K562 (cell line): ENCODE measurements around the gene SOS2. TPM values are rescaled to one million over a fixed set of nuclear protein-coding genes. Genes with fewer than 3 reads are reported as not detected.

Experiments
- polyA plus RNA-seq, 8 experiments: library from polyadenylated mRNA; depleted of rRNA in 4 of 8; stranded (reverse) in 5 of 8; unstranded in 3 of 8; fragments of >200 nt; fragmentation: Nextera tagmentation in 2 of 8; fragmentation: Illumina TruSeq in 1 of 8; extraction: Ambion mirVana in 2 of 8; extraction: Trizol in 1 of 8; gene quantifications; 2 replicates each; pipeline versions ENCODE4 v1.2.1 to v1.2.3, GENCODE V29; 2011 to 2014; ENCODE audit warnings: inconsistent platforms in 1 of 8, missing spikeins in 1 of 8
- small RNA-seq: library from RNA; depleted of rRNA; stranded (forward); fragments of <200 nt; gene quantifications from one replicate; pipeline ENCODE3, GENCODE V24; 2014
- total RNA-seq, 7 experiments: library from RNA; depleted of rRNA in 6 of 7; stranded (reverse); fragments of >200 nt in 6 of 7; fragmentation: Illumina TruSeq in 2 of 7; extraction: Trizol in 2 of 7; gene quantifications; 2 replicates each; pipeline versions ENCODE4 v1.2.1 to v1.2.3, GENCODE V29; 2011 to 2021; ENCODE audit warnings: low replicate concordance in 1 of 7

SOS2 gene
- total and polyA plus RNA-seq, 9 of the 15 experiments (the other 6 are each of a cell fraction or from before 2014, with no cell fraction given), result 2.2 to 13.1 (median 10.5) TPM

Small RNA genes within 50 kb of the gene (small RNA-seq; reads per million reads assigned to genes)
- not detected for gene RF00019

Other genes with a start within 250 kb of the SOS2 start
- 3.7 and 5.1 TPM in 2 replicates for gene VCPKMT, start 115.0 kb downstream of the SOS2 start, total RNA-seq (2014; rRNA removed)
- 6.9 and 7.2 TPM in 2 replicates for gene VCPKMT, start 115.0 kb downstream of the SOS2 start, total RNA-seq (2014; rRNA removed; fragmentation: Illumina TruSeq; extraction: Trizol)
- gene VCPKMT, start 115.0 kb downstream of the SOS2 start, total RNA-seq (2015; rRNA removed; fragmentation: Illumina TruSeq; extraction: Trizol), result 6.3 and 6.7 TPM in 2 replicates
- 7.1 and 7.4 TPM in 2 replicates for gene VCPKMT, start 115.0 kb downstream of the SOS2 start, total RNA-seq (2021)
- 5.8 and 6.8 TPM in 2 replicates for gene VCPKMT, start 115.0 kb downstream of the SOS2 start, polyA plus RNA-seq (2011; rRNA removed)
- gene VCPKMT, start 115.0 kb downstream of the SOS2 start, polyA plus RNA-seq (2014; fragmentation: Illumina TruSeq; extraction: Trizol), result 5.0 TPM in 2 replicates
- 1 to 10 TPM; 2.7 to 3.6 TPM for gene VCPKMT, start 115.0 kb downstream of the SOS2 start, polyA plus RNA-seq (2014; fragmentation: Nextera tagmentation; extraction: Ambion mirVana)
- 7.8 and 10.0 TPM in 2 replicates for gene VCPKMT, start 115.0 kb downstream of the SOS2 start, polyA plus RNA-seq (2014; rRNA removed)
- gene L2HGDH, start 80.7 kb upstream of the SOS2 start, total RNA-seq (2014; rRNA removed), result 14.4 and 16.1 TPM in 2 replicates
- 10.5 TPM in 2 replicates for gene L2HGDH, start 80.7 kb upstream of the SOS2 start, total RNA-seq (2014; rRNA removed; fragmentation: Illumina TruSeq; extraction: Trizol)
- 8.8 and 9.3 TPM in 2 replicates for gene L2HGDH, start 80.7 kb upstream of the SOS2 start, total RNA-seq (2015; rRNA removed; fragmentation: Illumina TruSeq; extraction: Trizol)
- gene L2HGDH, start 80.7 kb upstream of the SOS2 start, total RNA-seq (2021), result 10.3 and 12.7 TPM in 2 replicates
- gene L2HGDH, start 80.7 kb upstream of the SOS2 start, polyA plus RNA-seq (2011; rRNA removed), result 9.4 and 11.1 TPM in 2 replicates
- 10.1 TPM in 2 replicates for gene L2HGDH, start 80.7 kb upstream of the SOS2 start, polyA plus RNA-seq (2014; fragmentation: Illumina TruSeq; extraction: Trizol)
- 1 to 10 TPM; 1.7 to 2.1 TPM for gene L2HGDH, start 80.7 kb upstream of the SOS2 start, polyA plus RNA-seq (2014; fragmentation: Nextera tagmentation; extraction: Ambion mirVana)
- gene L2HGDH, start 80.7 kb upstream of the SOS2 start, polyA plus RNA-seq (2014; rRNA removed), result 11.8 and 12.0 TPM in 2 replicates
- 3.2 and 4.0 TPM in 2 replicates for gene DMAC2L, start 80.7 kb upstream of the SOS2 start, total RNA-seq (2014; rRNA removed)
- gene DMAC2L, start 80.7 kb upstream of the SOS2 start, total RNA-seq (2014; rRNA removed; fragmentation: Illumina TruSeq; extraction: Trizol), result 9.3 and 10.4 TPM in 2 replicates
- 5.4 and 6.1 TPM in 2 replicates for gene DMAC2L, start 80.7 kb upstream of the SOS2 start, total RNA-seq (2015; rRNA removed; fragmentation: Illumina TruSeq; extraction: Trizol)
- gene DMAC2L, start 80.7 kb upstream of the SOS2 start, total RNA-seq (2021), result 9.2 and 9.9 TPM in 2 replicates
- gene DMAC2L, start 80.7 kb upstream of the SOS2 start, polyA plus RNA-seq (2011; rRNA removed), result 14.6 and 15.4 TPM in 2 replicates
- 6.7 and 6.9 TPM in 2 replicates for gene DMAC2L, start 80.7 kb upstream of the SOS2 start, polyA plus RNA-seq (2014; fragmentation: Illumina TruSeq; extraction: Trizol)
- 10 to 100 TPM; 37.1 to 37.2 TPM for gene DMAC2L, start 80.7 kb upstream of the SOS2 start, polyA plus RNA-seq (2014; fragmentation: Nextera tagmentation; extraction: Ambion mirVana)
- 12.5 and 12.6 TPM in 2 replicates for gene DMAC2L, start 80.7 kb upstream of the SOS2 start, polyA plus RNA-seq (2014; rRNA removed)
- 11.1 and 18.1 TPM in 2 replicates for gene CDKL1, start 165.3 kb upstream of the SOS2 start, total RNA-seq (2014; rRNA removed)
- 6.2 and 8.5 TPM in 2 replicates for gene CDKL1, start 165.3 kb upstream of the SOS2 start, total RNA-seq (2014; rRNA removed; fragmentation: Illumina TruSeq; extraction: Trizol)
- 9.0 and 10.7 TPM in 2 replicates for gene CDKL1, start 165.3 kb upstream of the SOS2 start, total RNA-seq (2015; rRNA removed; fragmentation: Illumina TruSeq; extraction: Trizol)
- gene CDKL1, start 165.3 kb upstream of the SOS2 start, total RNA-seq (2021), result 7.3 and 7.5 TPM in 2 replicates
- 9.3 and 11.5 TPM in 2 replicates for gene CDKL1, start 165.3 kb upstream of the SOS2 start, polyA plus RNA-seq (2011; rRNA removed)
- 3.7 and 35.0 TPM in 2 replicates for gene CDKL1, start 165.3 kb upstream of the SOS2 start, polyA plus RNA-seq (2014; fragmentation: Illumina TruSeq; extraction: Trizol)
- gene CDKL1, start 165.3 kb upstream of the SOS2 start, polyA plus RNA-seq (2014; fragmentation: Nextera tagmentation; extraction: Ambion mirVana), result 1 to 10 TPM; 2.3 to 4.8 TPM
- gene CDKL1, start 165.3 kb upstream of the SOS2 start, polyA plus RNA-seq (2014; rRNA removed), result 4.4 and 6.9 TPM in 2 replicates